GM23248 (cell line): ENCODE results near the gene TMEM255B.

Experiments used
- EZH2 ChIP-seq: fragments of 200-600 bp; sonication (generic); IDR thresholded peaks from 2 replicates; pipeline ENCODE4 v1.6.1; 2018; ENCODE audit warnings: antibody characterized with exemption, mild to moderate bottlenecking; ENCODE audit not compliant: insufficient read depth, poor library complexity, severe bottlenecking
- EZH2phosphoT487 ChIP-seq: fragments of 200-600 bp; sonication (generic); IDR thresholded peaks from 2 replicates; pipeline ENCODE4 v1.6.1; 2018; ENCODE audit warnings: antibody characterized with exemption, moderate library complexity, mild to moderate bottlenecking, low read depth; ENCODE audit not compliant: insufficient read depth

DNA sequence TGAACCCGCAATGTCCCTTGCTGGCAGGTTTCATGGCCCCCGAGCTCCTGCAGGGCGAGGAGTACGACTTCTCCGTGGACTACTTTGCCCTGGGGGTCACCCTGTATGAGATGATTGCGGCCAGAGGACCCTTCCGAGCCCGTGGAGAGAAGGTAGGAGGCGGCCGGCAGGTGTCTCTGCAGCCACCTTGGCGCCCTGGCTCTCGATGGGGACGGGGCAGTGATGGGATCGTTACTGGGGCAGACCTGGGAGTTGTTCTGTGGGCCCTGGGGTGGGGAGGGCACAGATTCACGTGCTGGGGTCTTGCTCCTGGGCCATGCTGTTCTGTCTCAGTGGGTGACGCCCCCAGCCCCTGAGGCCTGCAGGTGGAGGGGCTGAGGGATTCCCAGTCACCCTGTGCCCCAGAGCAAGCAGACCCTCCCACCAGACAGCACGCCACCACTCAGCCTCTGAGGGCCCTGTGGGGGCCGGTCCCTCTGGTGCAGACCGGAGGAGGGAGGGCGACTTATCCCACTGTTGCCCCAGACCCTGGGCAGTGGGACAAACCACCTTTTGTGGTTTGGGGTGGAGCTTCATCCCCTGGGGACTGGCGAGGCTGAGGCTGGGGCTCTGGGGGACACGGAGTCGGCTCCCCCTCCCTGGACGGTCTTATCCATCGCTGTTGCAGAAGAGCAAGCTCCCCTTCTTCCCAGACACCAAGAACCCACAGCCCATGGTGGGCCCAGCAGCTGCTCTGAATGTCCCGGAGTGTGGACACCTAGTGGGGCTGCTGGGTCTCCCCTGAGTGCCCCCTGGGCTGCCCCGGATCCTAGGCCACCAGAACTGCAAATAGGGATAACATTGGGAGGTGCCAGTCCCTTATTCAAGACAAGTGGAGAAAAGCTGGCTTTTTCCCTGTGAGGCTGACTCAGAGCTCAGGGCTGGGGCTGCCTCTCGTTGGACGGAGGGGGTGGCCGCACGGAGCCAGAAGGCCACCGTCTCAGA, 27.5 kb upstream of the TMEM255B start:
- no peak for TF ChIP-seq EZH2
- TF ChIP-seq EZH2phosphoT487, result no peak
